ENCODE data around the gene MICAL2. TPM values are rescaled to one million over a fixed set of nuclear protein-coding genes. Genes with fewer than 3 reads are reported as not detected.

Gene MICAL2
- total RNA-seq, 4 donors from 2014 or later = 195 to 499 (median 259) TPM

DNA sequence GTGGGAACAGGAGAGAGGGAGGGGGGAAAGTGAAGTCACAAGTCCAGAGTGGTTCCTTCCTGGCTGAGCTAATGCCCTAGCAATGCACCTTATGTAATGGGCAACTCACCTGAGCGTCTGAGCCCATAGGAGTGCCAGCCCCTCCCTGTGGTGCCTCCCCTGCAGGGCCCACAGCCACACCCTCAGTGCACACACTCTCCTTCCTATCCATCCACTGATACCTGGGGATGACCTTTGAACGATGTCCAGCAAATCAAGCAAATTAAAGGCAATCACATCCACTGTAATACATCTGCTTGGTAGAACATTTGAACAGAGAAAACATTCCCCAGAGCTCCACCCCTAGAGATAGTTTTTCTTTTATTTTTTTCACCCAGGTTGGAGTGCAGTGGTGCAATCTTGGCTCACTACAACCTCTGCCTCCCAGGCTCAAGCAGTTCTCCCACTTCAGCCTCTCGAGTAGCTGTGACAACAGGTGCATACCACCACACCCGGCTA, 19.6 kb upstream of the MICAL2 start:
- intact Hi-C loops (cut with DNase I) = loop anchor here (5.0 kb wide), 1 partner anchor 186 kb away; no protein-coding TSS in a partner anchor
- no peak overlapping the region for H3K4me3 ChIP-seq
- no peak for DNase-seq (ENCODE audit: extremely low spot score)
- no peaks in the 10 kb centered on the region for H3K9me3 ChIP-seq
- H3K27me3 ChIP-seq = no peaks in the 10 kb centered on the region
- H3K4me1 ChIP-seq = peaks cover 59 to 69% (median 62%) of the 10 kb centered on the region in 4 donors
- TF ChIP-seq POLR2AphosphoS5 (IDR thresholded peaks at IDR 0.05) = no peak
- TF ChIP-seq POLR2A (IDR thresholded peaks at IDR 0.05; ENCODE audit: low read depth) = no peak
- TF ChIP-seq CTCF (IDR thresholded peaks at IDR 0.05) = no peak
- TF ChIP-seq EP300 (IDR thresholded peaks at IDR 0.05) = no peak
- peak overlapping the region; percentile 57 to 91 (median 68) for H3K27ac ChIP-seq (replicated peaks in 1 of 4)
- 87% methylated on average over 4 of the region's 4 CpGs for WGBS
- H3K36me3 ChIP-seq = no peaks in the 10 kb centered on the region

DNA sequence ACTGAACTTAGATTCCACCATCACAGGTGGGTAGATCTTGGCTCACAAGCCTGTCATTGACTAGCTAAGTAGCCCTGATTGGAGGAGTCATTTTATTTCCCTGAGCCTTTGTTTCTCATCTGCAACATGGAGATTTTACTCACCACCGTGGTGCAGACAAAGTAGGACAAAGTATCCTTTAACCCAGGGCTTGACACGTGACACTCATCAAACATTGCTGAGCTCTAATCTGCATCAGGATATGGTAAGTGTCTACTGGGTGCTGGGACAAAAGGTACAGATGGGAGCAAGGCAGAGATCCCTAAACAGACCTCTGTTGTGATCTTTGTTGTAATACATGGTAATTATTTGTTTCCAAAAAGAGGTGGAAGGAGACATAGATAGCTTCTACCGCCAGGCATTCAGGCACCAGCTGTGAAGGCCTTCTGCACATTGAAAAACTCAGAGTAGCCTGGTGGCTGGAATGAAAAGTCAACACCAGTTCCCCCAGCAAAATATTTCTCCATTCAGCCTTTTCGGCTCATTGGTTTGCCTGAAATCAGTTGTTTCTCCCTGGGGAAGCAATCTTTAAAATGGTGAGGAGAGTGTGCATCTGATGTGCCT, 18.3 kb upstream of the MICAL2 start:
- no peak for DNase-seq (ENCODE audit: extremely low spot score)
- Histone ChIP-seq H3K4me1 (peaks cover 47 to 57% (median 49%) of the 10 kb centered on the region in 4 donors), H3K27me3 (no peaks in the 10 kb centered on the region), H3K36me3 (no peaks in the 10 kb centered on the region), H3K27ac (replicated peaks in 1 of 4) (peak overlapping the region; percentile 14 to 45 (median 28)), H3K4me3 (no peak overlapping the region), H3K9me3 (no peaks in the 10 kb centered on the region)
- no peak for TF ChIP-seq EP300 (IDR thresholded peaks at IDR 0.05)
- peak in 2 of 3 experiments; percentile 10 to 17 for TF ChIP-seq CTCF (IDR thresholded peaks at IDR 0.05)
- intact Hi-C loops (cut with DNase I) = loop anchor here (5.0 kb wide), 1 partner anchor 185 kb away; no protein-coding TSS in a partner anchor
- 84% methylated on average over 4 of the region's 4 CpGs for WGBS

DNA sequence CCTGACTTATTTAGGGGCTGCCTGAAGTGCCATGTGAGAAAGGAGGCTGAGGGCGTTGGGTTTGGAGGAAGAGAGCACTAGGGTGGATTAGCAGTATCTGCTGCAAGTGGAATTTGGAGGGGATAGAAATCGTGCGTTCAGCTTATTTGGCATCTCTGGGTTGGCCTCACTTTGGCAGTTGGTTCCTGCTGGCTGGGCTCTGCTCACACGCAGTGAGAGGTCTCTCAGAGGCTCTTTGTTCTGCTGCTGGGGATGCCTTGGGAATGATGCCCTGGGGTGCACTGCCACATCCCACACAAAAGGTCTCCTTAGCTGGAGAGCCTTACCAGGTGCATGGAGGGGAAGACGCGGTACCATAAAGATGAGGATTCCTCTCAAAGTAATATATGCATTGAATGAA, 17.7 kb upstream of the MICAL2 start:
- no peak for DNase-seq (ENCODE audit: extremely low spot score)
- intact Hi-C loops (cut with DNase I) = loop anchor here (5.0 kb wide), 1 partner anchor 185 kb away; no protein-coding TSS in a partner anchor
- WGBS = 40% methylated on average over 6 of the region's 6 CpGs
- TF ChIP-seq CTCF (IDR thresholded peaks at IDR 0.05) (no peak), POLR2AphosphoS5 (IDR thresholded peaks at IDR 0.05) (no peak), POLR2A (IDR thresholded peaks at IDR 0.05; ENCODE audit: low read depth) (no peak), EP300 (IDR thresholded peaks at IDR 0.05) (no peak)
- Histone ChIP-seq H3K4me1 (peaks cover 40 to 50% (median 43%) of the 10 kb centered on the region in 4 donors), H3K27ac (replicated peaks in 1 of 4) (peak overlapping the region in 3 of 4 donors; percentile 26 to 45 (median 29)), H3K36me3 (no peaks in the 10 kb centered on the region), H3K27me3 (no peaks in the 10 kb centered on the region), H3K9me3 (no peaks in the 10 kb centered on the region), H3K4me3 (no peak overlapping the region)

- H3K27ac ChIP-seq (replicated peaks in 1 of 4) = no peak overlapping the region
- no peak for DNase-seq (ENCODE audit: extremely low spot score)
- no peak overlapping the region for H3K4me3 ChIP-seq
- peaks cover 18 to 26% (median 21%) of the 10 kb centered on the region in 4 donors for H3K4me1 ChIP-seq
- intact Hi-C loops (cut with DNase I) = loop anchor here (5.0 kb wide), 1 partner anchor 182 kb away; no protein-coding TSS in a partner anchor
- TF ChIP-seq POLR2A (IDR thresholded peaks at IDR 0.05; ENCODE audit: low read depth) = no peak
- TF ChIP-seq EP300 (IDR thresholded peaks at IDR 0.05) = no peak
- no peak for TF ChIP-seq POLR2AphosphoS5 (IDR thresholded peaks at IDR 0.05)
- TF ChIP-seq CTCF (IDR thresholded peaks at IDR 0.05) = no peak
- no peaks in the 10 kb centered on the region for H3K27me3 ChIP-seq
- no peaks in the 10 kb centered on the region for H3K36me3 ChIP-seq
- WGBS = 80% methylated on average over 11 of the region's 11 CpGs
- no peaks in the 10 kb centered on the region for H3K9me3 ChIP-seq
Measured at GRCh38 chr11:12094872-12095800, 15.3 kb upstream of the MICAL2 start.

All from esophagus muscularis mucosa (tissue), 4 donors.